Omental fat pad (tissue), 4 donors: ENCODE measurements around the gene SLC4A2. TPM values are rescaled to one million over a fixed set of nuclear protein-coding genes. Genes with fewer than 3 reads are reported as not detected.

Source experiments
- ATAC-seq: fragments of 150-250 bp; one replicate; pipeline ENCODE4 v1.9.1; 2016; ENCODE audit warnings: mild to moderate bottlenecking, moderate library complexity; ENCODE audit not compliant: low FRiP score
- DNase-seq: peaks from one replicate; pipeline ENCODE4 v3.0.0-alpha.2; 2019; ENCODE audit warnings: low spot score
- total RNA-seq, 4 donors: library from RNA; depleted of rRNA; stranded (reverse); fragments of >200 nt; gene quantifications; one replicate each; pipeline ENCODE4 v1.1.0, GENCODE V29; 2016
- TF ChIP-seq, protein P1 (sequence below), 3 donors: fragments of 450-650 bp; IDR thresholded peaks; one replicate each; pipeline ENCODE4 v1.5.1; 2016 to 2017; ENCODE audit warnings: antibody characterized with exemption in 3 of 3, mild to moderate bottlenecking in 3 of 3, moderate library complexity in 2 of 3

SLC4A2 gene
- total RNA-seq, 4 donors from 2014 or later, result 115 to 126 (median 118) TPM

DNA sequence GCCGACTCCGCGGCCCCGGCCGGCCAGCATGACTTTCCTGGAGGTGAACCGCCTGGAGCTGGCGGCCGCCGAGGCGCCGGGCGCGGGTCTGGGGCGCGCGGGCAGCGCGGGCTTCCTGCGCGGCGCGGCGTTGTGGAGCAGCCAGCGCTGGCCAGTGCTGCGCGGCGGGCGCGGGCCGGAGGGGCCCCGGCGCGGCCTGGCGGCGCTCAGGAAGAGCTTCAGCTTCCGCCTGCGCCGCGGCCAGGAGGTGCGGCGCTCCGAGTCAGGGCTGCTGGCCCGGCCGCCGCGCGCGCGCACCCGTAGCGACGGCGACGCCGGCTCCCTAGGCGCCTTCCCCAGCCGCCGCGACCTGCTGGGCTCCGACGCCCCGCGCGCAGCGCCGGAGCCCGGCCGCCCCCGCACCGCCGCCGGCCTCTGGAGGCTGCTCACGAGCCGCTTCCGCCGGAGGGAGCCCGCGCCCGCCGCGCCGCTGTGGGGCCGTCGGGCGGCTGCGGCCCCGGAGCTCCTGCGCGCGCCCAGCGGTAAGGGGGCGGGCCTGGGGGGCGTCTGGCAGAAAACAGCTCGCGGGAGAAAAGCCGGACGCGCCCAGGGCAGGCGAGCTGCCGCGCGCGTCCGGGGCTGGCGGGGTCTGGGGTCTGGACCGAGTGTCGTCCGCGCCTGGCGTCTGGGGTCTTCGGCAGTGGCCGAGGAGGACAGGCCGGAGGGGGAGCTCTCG is 55.9 kb downstream of the SLC4A2 start:
- ATAC-seq (peak; percentile 35), DNase-seq (no peak)
- TF ChIP-seq, protein P1, sequence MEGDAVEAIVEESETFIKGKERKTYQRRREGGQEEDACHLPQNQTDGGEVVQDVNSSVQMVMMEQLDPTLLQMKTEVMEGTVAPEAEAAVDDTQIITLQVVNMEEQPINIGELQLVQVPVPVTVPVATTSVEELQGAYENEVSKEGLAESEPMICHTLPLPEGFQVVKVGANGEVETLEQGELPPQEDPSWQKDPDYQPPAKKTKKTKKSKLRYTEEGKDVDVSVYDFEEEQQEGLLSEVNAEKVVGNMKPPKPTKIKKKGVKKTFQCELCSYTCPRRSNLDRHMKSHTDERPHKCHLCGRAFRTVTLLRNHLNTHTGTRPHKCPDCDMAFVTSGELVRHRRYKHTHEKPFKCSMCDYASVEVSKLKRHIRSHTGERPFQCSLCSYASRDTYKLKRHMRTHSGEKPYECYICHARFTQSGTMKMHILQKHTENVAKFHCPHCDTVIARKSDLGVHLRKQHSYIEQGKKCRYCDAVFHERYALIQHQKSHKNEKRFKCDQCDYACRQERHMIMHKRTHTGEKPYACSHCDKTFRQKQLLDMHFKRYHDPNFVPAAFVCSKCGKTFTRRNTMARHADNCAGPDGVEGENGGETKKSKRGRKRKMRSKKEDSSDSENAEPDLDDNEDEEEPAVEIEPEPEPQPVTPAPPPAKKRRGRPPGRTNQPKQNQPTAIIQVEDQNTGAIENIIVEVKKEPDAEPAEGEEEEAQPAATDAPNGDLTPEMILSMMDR (IDR thresholded peaks at IDR 0.05), result no peak

DNA sequence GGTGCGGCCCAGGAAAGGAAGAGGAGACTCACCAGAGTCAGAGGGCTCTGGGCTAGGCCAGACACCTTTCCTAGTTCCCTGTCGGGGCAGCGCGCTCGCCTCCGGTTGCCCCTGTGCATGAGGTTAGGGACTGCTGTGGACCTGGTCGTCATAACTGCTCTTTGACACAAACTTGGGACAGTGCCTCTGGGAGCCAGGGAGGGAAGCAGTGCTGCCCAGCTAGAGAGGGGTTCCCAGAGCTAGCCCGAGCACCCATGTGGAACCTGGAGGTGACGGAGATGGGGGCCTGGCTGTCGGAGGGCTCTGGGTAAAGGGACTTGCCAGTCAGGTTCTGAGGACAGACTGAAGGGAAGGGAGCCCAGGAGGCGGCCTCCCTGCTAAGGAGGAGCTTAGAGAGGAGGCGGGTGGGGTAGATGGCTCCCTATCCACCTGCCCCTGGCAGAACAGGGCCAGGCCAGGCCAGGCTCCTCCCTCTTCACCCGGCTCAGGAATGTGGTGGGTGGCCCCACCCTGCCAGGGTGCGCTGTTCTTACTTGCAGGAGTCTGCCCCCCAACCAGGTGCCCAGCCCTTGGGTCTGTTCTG is 56.5 kb downstream of the SLC4A2 start:
- DNase-seq (no peak), ATAC-seq (peak; percentile 36)
- TF ChIP-seq, protein P1 (IDR thresholded peaks at IDR 0.05), result no peak

DNA sequence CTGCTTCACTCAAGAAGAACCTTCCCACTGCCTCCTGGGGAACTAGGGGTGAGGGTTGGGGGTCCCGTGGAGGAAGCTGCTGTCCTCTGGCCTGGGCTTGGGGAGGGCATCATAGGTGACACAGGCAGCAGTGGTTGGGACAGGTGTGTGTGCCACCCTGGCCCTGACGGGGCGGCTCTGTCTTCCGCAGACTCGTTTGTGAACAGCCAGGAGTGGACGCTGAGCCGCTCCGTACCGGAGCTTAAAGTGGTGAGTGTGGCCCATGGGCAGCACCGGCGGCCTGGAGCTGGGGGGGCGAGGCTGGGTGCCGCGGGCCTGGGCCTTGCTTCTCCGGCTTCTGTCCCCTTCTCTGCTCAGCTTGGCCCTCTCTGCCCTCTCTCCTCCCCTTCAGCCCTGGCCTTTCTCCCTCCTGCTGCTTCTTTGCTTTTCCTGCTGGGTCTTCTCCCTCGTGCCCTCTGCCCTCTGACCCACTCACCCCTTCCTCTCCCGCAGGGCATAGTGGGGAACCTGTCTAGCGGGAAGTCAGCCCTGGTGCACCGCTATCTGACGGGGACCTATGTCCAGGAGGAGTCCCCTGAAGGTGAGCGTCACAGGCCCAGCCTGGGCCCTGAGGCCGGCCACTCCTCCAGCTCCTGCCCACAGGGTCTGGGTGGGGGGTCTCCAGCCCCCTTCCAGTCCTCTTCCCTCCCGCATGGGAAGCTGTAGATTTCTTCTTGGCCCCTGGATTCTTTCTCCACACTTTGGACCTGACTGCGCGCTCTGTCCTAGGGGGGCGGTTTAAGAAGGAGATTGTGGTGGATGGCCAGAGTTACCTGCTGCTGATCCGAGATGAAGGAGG is 57.4 kb downstream of the SLC4A2 start:
- TF ChIP-seq, protein P1 (IDR thresholded peaks at IDR 0.05), result no peak
- no peak for DNase-seq
- no peak for ATAC-seq

DNA sequence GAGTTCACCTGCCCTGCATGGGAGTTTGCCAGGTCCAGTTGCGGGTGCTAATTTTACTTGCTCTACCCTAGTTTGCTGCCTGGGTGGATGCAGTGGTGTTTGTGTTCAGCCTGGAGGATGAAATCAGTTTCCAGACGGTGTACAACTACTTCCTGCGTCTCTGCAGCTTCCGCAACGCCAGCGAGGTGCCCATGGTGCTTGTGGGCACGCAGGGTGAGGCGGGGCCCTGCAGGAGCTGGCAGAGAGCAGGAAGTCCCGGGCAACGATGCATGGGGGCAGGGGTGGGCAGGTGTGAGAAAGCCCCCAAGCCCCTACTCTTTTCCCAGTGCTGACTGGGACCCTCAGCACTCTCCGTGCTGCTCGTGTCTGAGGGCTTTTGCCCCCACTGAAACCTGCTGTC is 58.2 kb downstream of the SLC4A2 start:
- DNase-seq (no peak), ATAC-seq (no peak)
- TF ChIP-seq, protein P1 (IDR thresholded peaks at IDR 0.05), result no peak

DNA sequence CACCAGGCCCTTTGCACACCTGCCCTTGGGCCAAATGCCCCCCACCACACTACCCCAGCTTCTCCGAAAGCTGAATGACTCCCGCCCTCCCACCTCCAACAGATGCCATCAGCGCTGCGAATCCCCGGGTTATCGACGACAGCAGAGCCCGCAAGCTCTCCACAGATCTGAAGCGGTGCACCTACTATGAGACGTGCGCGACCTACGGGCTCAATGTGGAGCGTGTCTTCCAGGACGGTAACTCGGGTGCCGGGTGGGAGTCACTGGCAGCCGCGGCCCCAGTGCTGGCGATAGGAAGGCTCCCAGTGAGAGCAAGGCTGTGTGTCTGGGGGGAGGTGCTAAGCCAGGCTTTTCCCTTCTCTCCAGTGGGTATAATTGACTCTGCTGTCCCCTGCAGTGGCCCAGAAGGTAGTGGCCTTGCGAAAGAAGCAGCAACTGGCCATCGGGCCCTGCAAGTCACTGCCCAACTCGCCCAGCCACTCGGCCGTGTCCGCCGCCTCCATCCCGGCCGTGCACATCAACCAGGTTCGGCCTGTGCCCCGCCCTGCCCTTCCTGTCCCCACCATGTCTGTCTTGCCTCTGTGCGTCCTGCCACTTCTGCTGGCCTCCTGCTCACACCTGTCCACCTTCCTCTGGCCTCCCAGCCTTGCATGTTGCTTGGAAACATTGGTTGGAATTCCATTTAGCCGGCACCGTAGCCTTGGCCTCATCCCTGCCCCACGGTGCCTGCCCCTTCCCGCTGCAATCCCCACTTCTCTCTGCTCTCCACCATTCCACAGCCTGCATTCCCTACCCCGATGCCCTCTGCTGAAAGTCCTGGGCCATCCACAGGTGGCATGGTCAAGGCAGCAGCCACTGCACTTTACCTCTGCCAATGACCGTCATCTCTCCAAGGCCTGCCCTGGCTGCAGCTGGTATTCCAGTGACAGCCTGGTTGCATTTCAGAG is 59.0 kb downstream of the SLC4A2 start:
- TF ChIP-seq, protein P1 (IDR thresholded peaks at IDR 0.05), result no peak
- DNase-seq (no peak), ATAC-seq (no peak)

DNA sequence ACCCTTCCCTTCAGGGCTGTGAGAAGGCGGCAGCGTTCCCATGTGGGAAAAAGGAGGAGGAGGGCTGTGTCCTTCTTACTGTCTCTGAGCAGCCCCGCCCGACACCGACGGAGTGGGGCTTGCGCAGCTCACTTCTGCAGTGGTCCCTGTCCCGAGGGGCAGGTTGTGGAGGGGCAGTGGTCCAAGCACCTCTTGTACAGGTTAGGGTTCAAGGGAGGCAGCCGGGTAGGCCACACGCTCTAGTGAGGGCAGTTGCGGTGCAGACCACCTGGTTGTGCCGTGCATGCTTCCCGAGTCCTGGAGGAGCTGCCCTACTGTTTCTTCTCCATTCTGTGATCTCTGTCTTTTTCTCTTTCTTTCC is 59.6 kb downstream of the SLC4A2 start:
- TF ChIP-seq, protein P1 (IDR thresholded peaks at IDR 0.05), result no peak
- no peak for ATAC-seq
- no peak for DNase-seq
